ENCODE measurements around the gene RCAN2. TPM values are rescaled to one million over a fixed set of nuclear protein-coding genes. Genes with fewer than 3 reads are reported as not detected.
A peak's percentile ranks its signal among the peaks of the same experiment; 100 is the strongest.

The RCAN2 gene
- total RNA-seq, 2 experiments from 2014 or later = 4.3 to 5.4 TPM

DNA sequence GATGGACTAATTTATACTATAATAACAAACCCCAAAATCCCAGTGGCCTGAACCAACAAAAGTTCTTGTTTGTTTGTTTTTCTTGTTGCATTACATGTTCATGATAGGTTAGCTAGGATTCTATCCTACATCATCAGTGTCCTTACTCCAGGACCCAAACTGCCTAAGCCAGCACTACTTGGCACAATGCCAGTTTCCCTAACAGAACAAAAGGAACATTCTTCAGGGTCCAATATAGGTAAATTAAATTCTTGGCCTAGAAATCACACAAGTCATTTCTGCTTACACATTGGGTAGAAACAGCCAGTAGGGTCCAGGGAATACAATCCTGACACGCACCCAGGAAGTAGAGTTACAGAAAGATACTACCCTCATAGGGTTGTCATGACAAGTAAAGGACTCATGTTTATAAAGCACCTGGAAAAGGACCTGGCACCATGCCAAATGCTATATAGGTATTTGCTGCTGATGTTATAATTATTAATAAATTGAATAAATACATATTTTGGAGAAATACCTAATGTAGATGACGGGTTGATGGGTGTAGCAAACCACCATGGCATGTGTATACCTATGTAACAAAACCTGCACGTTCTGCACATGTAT lies 38.8 kb downstream of the RCAN2 start:
- H3K4me3 Mint-ChIP-seq = no peak overlapping the region
- no peak overlapping the region for H3K27ac Mint-ChIP-seq
- no peak for DNase-seq
- intact Hi-C loops (cut with micrococcal nuclease) = no loop called here
- ChIA-PET CTCF (no interaction called here), POLR2A (no interaction called here)
- H3K9me3 Mint-ChIP-seq = peaks cover 6% of the 10 kb centered on the region
- H3K4me1 Mint-ChIP-seq (ENCODE audit: low read depth) = no peaks in the 10 kb centered on the region
- H3K36me3 Mint-ChIP-seq = no peaks in the 10 kb centered on the region
- peaks cover 10% of the 10 kb centered on the region for H3K27me3 Mint-ChIP-seq

DNA sequence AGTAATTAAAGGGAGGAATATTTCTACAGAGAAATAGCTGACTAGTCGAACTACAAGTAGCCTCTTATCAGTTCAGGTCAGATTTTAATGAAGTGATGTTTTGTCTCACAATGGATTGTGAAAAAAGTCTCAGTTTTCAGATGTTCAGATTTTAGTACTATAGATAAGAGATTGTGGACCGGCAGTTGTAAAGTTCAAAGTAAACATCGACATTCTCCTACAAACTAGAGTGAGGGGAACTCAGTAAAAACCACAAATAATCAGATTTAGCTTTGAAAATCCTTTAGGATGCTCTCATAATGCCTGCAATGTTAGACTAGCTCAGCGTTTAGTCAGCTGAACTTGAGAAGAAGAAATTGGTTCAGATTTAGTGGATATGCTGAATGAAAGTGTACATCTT lies 39.9 kb downstream of the RCAN2 start:
- CTCF ChIA-PET = no interaction called here
- no peaks in the 10 kb centered on the region for H3K36me3 Mint-ChIP-seq
- no peak overlapping the region for H3K4me3 Mint-ChIP-seq
- no peaks in the 10 kb centered on the region for H3K4me1 Mint-ChIP-seq (ENCODE audit: low read depth)
- POLR2A ChIA-PET = no interaction called here
- no peak overlapping the region for H3K27ac Mint-ChIP-seq
- H3K9me3 Mint-ChIP-seq = peaks cover 6% of the 10 kb centered on the region
- no peak for DNase-seq
- peaks cover 7% of the 10 kb centered on the region for H3K27me3 Mint-ChIP-seq
- intact Hi-C loops (cut with micrococcal nuclease) = no loop called here

DNA sequence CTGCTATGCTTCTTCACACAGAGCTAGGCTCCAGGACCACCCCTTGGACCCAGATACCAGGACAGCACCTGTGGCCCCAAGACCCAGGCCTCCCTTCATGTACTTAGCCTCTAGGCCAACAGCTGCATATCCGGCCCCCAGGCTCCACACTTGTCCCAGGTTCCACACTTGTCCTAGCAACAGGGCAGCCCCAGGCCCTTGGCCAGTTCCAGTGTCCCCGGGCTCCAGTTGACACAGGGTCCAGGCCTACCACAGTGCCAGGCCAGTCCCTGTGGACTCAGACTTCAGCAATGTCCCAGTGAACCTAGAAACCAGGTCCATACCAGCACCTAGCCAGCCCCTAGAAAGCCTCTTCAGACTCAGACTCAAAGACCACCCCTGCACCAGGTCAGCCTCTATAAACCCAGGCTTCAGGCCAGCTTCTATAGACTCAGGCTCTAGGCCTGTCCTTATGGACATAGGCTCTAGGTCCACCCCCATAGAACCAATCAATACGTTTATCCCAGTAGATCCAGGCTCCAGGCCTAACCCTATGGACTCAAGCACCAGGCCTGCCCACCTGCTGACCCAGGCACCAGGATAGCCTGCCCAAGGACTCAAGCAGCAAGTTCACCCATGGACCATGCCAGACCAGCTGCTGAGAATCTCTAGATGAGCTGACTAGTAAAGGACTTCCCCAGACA lies 46.3 kb downstream of the RCAN2 start:
- DNase-seq = no peak
- H3K9me3 Mint-ChIP-seq = peaks cover 19% of the 10 kb centered on the region
- CTCF ChIA-PET = no interaction called here
- POLR2A ChIA-PET = no interaction called here
- H3K27me3 Mint-ChIP-seq = peaks cover 13% of the 10 kb centered on the region
- no peaks in the 10 kb centered on the region for H3K4me1 Mint-ChIP-seq (ENCODE audit: low read depth)
- intact Hi-C loops (cut with micrococcal nuclease) = no loop called here
- H3K36me3 Mint-ChIP-seq = peaks cover 2% of the 10 kb centered on the region
- no peak overlapping the region for H3K4me3 Mint-ChIP-seq
- H3K27ac Mint-ChIP-seq = no peak overlapping the region

DNA sequence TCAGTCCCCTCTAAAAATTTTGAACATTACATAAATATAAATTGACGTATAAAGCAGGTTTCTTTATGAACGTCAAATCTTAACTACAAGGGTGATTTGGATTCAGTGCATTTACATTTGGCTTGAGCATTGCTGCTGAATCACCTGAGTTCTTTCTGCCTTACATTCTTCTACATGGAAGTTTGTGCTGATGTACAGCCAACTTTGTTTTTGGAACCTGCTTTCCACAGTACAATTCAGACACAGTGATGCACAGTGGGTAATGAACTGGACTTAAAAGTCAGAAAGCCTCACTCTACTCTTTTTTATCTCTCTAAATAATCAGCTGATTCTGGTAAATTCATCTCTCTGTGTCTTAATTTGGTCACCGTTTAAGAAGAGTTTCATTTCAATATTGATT lies 47.6 kb downstream of the RCAN2 start:
- H3K27ac Mint-ChIP-seq = no peak overlapping the region
- intact Hi-C loops (cut with micrococcal nuclease) = no loop called here
- ChIA-PET CTCF (no interaction called here), POLR2A (no interaction called here)
- H3K36me3 Mint-ChIP-seq = peaks cover 2% of the 10 kb centered on the region
- no peak overlapping the region for H3K4me3 Mint-ChIP-seq
- no peaks in the 10 kb centered on the region for H3K4me1 Mint-ChIP-seq (ENCODE audit: low read depth)
- H3K27me3 Mint-ChIP-seq = peaks cover 13% of the 10 kb centered on the region
- no peak for DNase-seq
- H3K9me3 Mint-ChIP-seq = peaks cover 14% of the 10 kb centered on the region

DNA sequence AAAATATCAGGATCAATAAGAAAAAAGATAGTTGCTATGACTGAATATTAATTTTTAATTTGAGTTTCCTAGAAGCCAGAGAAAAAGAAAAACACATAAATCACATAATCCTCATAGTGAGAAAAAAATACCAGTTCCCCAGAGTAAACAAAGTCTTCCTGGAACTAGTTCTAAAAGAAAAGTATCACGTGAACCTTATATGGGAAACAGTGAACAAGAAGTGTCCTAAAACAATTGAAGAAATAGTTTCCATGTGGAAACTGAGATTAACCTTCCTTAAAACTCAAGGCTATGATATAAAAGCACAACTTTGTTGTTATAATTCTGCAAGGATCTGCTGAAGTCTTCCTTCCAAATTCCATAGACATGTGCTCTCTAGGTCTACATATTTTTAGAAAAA lies 50.6 kb downstream of the RCAN2 start:
- ChIA-PET CTCF (interaction anchor here (0.7 kb wide), 1 partner anchor 187 kb away, joined by 3 read pairs; no protein-coding TSS in a partner anchor), POLR2A (no interaction called here)
- Mint-ChIP-seq H3K27me3 (peaks cover 13% of the 10 kb centered on the region), H3K4me3 (no peak overlapping the region), H3K4me1 (ENCODE audit: low read depth) (no peaks in the 10 kb centered on the region), H3K36me3 (peaks cover under 1% of the 10 kb centered on the region), H3K9me3 (peaks cover 7% of the 10 kb centered on the region), H3K27ac (no peak overlapping the region)
- DNase-seq = no peak
- intact Hi-C loops (cut with micrococcal nuclease) = no loop called here

DNA sequence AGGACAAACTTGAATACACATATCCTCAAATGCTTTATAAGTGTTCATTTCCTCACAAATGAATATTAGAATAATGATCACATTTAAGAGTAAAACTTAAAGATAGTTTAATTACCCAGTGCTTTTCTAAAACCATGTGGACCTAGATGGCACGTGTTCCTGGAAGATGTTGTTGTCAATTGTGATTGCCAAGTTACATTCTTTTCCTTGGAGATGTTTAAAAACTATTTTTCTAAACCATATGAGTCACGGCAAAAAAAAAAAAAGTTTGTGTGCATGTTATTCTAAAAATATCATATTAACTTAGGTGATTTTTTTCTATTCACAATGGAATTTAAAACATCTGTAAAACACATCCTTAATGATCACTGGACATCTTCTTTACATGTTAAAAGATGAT lies 51.1 kb downstream of the RCAN2 start:
- H3K27ac Mint-ChIP-seq = no peak overlapping the region
- no peaks in the 10 kb centered on the region for H3K4me1 Mint-ChIP-seq (ENCODE audit: low read depth)
- H3K36me3 Mint-ChIP-seq = no peaks in the 10 kb centered on the region
- DNase-seq = no peak
- peaks cover 10% of the 10 kb centered on the region for H3K27me3 Mint-ChIP-seq
- ChIA-PET CTCF (interaction anchor here (0.7 kb wide), 1 partner anchor 187 kb away, joined by 3 read pairs; no protein-coding TSS in a partner anchor), POLR2A (no interaction called here)
- intact Hi-C loops (cut with micrococcal nuclease) = no loop called here
- no peak overlapping the region for H3K4me3 Mint-ChIP-seq
- peaks cover 2% of the 10 kb centered on the region for H3K9me3 Mint-ChIP-seq

DNA sequence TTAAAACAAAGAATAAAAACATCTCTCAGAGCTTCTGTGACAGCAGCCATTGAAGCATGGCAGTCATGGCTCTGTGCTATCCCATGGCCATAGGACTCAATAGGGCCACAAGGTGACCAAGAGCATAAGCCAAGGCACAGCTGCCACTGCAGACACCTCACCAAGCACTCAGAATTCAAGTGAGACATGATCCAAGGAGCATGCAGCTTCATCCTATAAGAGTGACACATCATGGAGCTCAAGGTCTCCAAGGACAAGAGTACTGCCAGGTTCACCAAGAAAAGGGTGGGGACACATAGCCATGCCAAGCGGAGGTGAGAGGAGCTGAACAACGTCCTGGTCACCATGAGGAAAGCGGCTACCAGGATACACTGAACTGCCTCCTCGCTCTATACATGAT lies 53.0 kb downstream of the RCAN2 start:
- intact Hi-C loops (cut with micrococcal nuclease) = no loop called here

DNA sequence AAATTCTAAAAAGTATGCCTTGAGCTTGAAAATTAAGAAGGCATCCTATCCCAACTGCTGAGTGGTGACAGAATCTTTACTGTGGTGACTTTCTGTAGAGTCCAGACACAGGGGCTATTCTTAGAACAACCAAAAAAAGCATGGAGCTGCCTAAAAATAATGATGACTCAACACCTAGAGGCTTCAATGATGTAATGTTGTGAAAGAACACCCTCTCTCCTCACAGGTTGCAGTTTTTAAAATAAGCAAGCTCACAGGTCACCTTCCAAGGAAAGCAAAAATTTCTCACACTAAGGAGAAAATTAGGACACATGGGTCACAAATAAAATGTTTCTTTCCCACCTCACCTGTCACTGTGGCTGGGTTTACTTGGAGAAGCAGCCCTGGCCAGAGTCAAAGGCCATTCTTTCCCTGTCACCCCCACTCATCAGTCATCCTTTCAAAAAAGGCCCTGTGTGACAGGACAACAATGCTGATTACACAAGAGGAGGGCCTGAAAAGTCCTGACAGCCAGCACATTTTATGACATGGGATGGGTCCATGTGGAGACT lies 53.5 kb downstream of the RCAN2 start:
- no peak for DNase-seq
- peaks cover 11% of the 10 kb centered on the region for H3K27me3 Mint-ChIP-seq
- H3K36me3 Mint-ChIP-seq = no peaks in the 10 kb centered on the region
- ChIA-PET POLR2A (no interaction called here), CTCF (interaction anchor here (1.2 kb wide), 1 partner anchor 217 kb away, joined by 4 read pairs; no protein-coding TSS in a partner anchor)
- no peak overlapping the region for H3K4me3 Mint-ChIP-seq
- intact Hi-C loops (cut with micrococcal nuclease) = no loop called here
- H3K9me3 Mint-ChIP-seq = no peaks in the 10 kb centered on the region
- no peak overlapping the region for H3K27ac Mint-ChIP-seq
- no peaks in the 10 kb centered on the region for H3K4me1 Mint-ChIP-seq (ENCODE audit: low read depth)

More for the DNA sequence above, 53.0 kb downstream of the RCAN2 start:
- no peak overlapping the region for H3K27ac Mint-ChIP-seq
- H3K36me3 Mint-ChIP-seq = no peaks in the 10 kb centered on the region
- no peaks in the 10 kb centered on the region for H3K4me1 Mint-ChIP-seq (ENCODE audit: low read depth)
- ChIA-PET CTCF (interaction anchor here (1.2 kb wide), 1 partner anchor 217 kb away, joined by 4 read pairs; no protein-coding TSS in a partner anchor), POLR2A (no interaction called here)
- H3K9me3 Mint-ChIP-seq = no peaks in the 10 kb centered on the region
- no peak for DNase-seq
- H3K27me3 Mint-ChIP-seq = peaks cover 8% of the 10 kb centered on the region
- no peak overlapping the region for H3K4me3 Mint-ChIP-seq

DNA sequence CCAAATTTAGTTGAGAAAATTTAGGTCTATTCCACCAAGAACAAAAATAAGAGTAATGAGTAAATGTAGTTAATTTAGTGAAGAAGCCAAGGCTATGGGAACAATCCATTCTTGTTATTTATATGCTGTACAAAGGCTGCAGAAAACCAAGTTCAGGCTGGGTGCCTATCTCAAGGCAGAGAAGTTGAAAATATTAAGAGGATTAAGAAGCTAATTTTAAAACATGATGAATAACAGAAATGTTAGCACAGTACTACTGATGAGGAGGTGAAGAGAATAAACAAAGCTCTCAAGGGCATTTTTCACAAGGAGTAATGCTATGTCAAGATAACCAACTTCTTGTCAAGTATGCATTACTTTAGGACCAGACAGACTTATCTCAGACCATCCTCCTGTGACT lies 68.6 kb downstream of the RCAN2 start:
- intact Hi-C loops (cut with micrococcal nuclease) = no loop called here
- CTCF ChIA-PET = no interaction called here
- no peaks in the 10 kb centered on the region for H3K4me1 Mint-ChIP-seq (ENCODE audit: low read depth)

DNA sequence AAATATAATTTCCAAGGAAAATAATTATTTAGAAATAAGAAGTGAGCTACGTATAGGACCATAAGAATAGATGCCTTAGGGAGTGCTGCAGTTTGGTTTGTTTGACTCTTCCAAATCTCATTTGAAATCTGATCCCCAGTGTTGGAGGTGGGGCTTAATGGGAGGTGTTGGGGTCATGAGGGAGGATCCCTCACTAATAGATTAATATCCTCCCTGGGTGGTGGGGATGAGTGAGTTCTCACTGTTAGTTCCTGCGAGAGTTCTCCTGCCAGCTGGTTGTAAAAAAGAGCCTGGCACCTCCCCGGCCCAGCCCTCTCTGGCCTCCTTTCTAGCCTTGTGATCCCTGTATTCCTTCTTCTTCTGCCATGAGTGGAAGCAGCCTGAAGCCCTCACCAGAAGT lies 69.3 kb downstream of the RCAN2 start:
- H3K27me3 Mint-ChIP-seq = peaks cover 17% of the 10 kb centered on the region
- no peaks in the 10 kb centered on the region for H3K4me1 Mint-ChIP-seq (ENCODE audit: low read depth)
- POLR2A ChIA-PET = no interaction called here
- CTCF ChIA-PET = no interaction called here
- no peak overlapping the region for H3K27ac Mint-ChIP-seq
- intact Hi-C loops (cut with micrococcal nuclease) = no loop called here
- H3K36me3 Mint-ChIP-seq = no peaks in the 10 kb centered on the region
- no peak overlapping the region for H3K4me3 Mint-ChIP-seq
- no peaks in the 10 kb centered on the region for H3K9me3 Mint-ChIP-seq
- no peak for DNase-seq

More for the DNA sequence above, 68.6 kb downstream of the RCAN2 start:
- H3K36me3 Mint-ChIP-seq = no peaks in the 10 kb centered on the region
- DNase-seq = no peak
- no peak overlapping the region for H3K4me3 Mint-ChIP-seq
- H3K27ac Mint-ChIP-seq = no peak overlapping the region
- peaks cover 17% of the 10 kb centered on the region for H3K27me3 Mint-ChIP-seq
- no peaks in the 10 kb centered on the region for H3K9me3 Mint-ChIP-seq
- POLR2A ChIA-PET = no interaction called here

DNA sequence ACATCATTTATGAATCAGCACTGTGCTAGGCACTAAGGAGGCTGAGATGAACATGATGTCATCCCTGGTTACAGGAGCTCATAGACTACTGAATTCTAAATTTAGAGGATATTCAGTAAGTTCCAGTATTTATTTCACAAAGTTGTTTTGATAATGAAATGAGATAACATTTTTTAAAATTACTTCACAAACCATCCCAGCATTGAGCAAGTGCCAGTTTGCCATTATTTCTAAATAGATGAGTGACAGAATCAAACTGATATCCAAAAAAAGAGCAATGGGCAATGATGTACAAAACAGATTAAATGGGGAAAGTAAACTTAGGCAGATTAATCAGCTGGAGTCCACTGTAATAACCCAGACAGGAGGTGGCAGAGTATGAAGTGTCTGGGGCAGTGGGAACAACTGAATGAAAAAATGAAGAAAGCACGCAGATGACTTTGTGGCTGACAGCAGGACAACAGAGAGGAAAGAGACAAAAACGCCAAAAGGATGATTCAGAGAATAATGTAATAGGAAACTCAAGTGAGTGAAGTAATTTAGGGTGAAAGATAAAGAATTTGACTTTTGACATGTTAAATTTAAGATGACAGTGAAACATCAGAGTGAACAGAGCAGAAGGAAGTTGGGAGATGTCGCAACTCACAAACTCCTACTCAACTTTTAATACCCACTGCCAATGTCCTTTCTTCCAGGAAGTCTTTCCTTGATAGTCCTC lies 70.2 kb downstream of the RCAN2 start:
- Mint-ChIP-seq H3K36me3 (no peaks in the 10 kb centered on the region), H3K27ac (no peak overlapping the region)
- CTCF ChIA-PET = interaction anchor here (1.2 to 1.3 kb wide), 2 partner anchors 11 to 13 kb away, joined by 3 to 5 read pairs; no protein-coding TSS in a partner anchor

DNA sequence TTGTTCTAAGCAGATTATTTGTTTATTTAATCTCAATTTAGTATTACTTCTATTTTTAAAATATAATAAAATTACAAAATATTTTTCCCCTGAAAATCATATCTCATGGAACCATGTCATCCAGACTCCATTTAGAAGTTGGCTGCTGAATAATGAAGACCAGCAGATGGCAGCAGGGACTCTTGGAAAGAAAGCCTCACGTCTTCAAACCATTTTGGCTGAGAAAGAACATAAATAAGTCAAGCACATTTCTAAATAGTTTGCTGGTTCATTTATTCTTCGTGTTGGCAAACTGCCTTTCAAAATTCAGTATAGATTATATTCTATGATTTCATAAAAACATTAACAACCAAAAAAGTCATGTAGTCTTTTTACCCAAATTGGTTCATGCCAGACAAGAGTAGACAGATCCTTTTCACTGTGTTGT lies 71.7 kb downstream of the RCAN2 start:
- intact Hi-C loops (cut with micrococcal nuclease) = loop anchor here (1.0 to 10.0 kb wide), 5 partner anchors 71 to 1945 kb away; partner anchors contain the start of gene RCAN2
- H3K4me3 Mint-ChIP-seq = no peak overlapping the region
- no peaks in the 10 kb centered on the region for H3K9me3 Mint-ChIP-seq
- CTCF ChIA-PET = interaction anchor here (0.8 to 2.1 kb wide), 5 partner anchors 9 to 629 kb away, joined by 3 to 11 read pairs (median 3); no protein-coding TSS in a partner anchor
- peak; percentile 50 for DNase-seq
- POLR2A ChIA-PET = no interaction called here
- H3K27ac Mint-ChIP-seq = no peak overlapping the region
- H3K4me1 Mint-ChIP-seq (ENCODE audit: low read depth) = no peaks in the 10 kb centered on the region
- H3K36me3 Mint-ChIP-seq = no peaks in the 10 kb centered on the region
- H3K27me3 Mint-ChIP-seq = peaks cover 17% of the 10 kb centered on the region

More for the DNA sequence above, 70.2 kb downstream of the RCAN2 start:
- no peak for DNase-seq
- Mint-ChIP-seq H3K4me1 (ENCODE audit: low read depth) (no peaks in the 10 kb centered on the region), H3K27me3 (peaks cover 17% of the 10 kb centered on the region), H3K4me3 (no peak overlapping the region), H3K9me3 (no peaks in the 10 kb centered on the region)
- intact Hi-C loops (cut with micrococcal nuclease) = no loop called here
- POLR2A ChIA-PET = no interaction called here

All from activated CD4-positive, alpha-beta memory T cell treated with anti-CD3 and anti-CD28 coated beads for 36 hours (primary cell).